WI38 (cell line): ENCODE data around the gene RNASET2.

Source experiments
- H3K4me3 ChIP-seq: 2 replicates; pipeline ENCODE4 v1.5.1; 2011; ENCODE audit warnings: low read depth, mild to moderate bottlenecking, control low read depth, low read length
- TF ChIP-seq, protein P1 (sequence below): IDR thresholded peaks from 2 replicates; pipeline ENCODE4 v1.5.1; 2012; ENCODE audit warnings: low read depth, mild to moderate bottlenecking, control low read depth, low read length

Gene RNASET2

DNA sequence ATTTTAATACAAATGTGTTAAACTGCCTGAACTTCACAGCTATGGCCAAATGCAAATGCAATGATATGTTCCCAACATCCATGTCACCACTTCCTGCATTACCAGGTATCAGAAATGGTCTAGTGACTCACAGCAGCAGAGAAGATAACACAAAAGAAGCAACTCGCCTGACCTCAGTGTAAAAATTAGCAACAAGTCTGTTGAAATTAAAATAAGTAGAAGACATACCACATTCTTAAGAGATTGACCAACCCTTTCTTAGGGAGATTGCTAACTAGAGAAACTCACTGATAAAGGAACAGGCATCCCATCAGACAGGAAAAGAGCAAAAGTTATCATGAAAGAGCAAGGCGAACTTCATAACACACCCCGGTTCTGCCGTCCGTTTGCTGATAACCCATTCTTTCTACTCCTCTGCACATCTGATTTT is 45.1 kb downstream of the RNASET2 start:
- H3K4me3 ChIP-seq = no peak overlapping the region
- TF ChIP-seq, protein P1, sequence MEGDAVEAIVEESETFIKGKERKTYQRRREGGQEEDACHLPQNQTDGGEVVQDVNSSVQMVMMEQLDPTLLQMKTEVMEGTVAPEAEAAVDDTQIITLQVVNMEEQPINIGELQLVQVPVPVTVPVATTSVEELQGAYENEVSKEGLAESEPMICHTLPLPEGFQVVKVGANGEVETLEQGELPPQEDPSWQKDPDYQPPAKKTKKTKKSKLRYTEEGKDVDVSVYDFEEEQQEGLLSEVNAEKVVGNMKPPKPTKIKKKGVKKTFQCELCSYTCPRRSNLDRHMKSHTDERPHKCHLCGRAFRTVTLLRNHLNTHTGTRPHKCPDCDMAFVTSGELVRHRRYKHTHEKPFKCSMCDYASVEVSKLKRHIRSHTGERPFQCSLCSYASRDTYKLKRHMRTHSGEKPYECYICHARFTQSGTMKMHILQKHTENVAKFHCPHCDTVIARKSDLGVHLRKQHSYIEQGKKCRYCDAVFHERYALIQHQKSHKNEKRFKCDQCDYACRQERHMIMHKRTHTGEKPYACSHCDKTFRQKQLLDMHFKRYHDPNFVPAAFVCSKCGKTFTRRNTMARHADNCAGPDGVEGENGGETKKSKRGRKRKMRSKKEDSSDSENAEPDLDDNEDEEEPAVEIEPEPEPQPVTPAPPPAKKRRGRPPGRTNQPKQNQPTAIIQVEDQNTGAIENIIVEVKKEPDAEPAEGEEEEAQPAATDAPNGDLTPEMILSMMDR = no peak

DNA sequence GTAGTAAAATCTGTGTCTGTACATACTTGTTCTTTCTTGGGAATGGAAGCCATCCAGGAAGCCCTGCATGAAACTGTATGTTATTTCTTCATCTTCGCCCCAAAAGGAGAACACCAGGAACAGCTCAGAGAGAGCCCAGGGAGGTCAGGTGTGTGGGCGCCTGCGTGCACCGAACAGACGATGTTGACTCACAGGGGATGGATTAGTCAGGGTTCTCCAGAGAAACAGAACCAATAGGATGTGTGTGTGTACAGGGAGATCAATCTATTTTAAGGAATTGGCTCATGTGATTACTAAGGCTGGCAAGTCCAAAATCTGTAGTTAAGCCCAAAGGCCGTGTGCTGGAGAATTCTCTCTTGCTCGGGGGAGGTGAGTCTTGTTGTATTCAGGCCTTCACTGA is 45.7 kb downstream of the RNASET2 start:
- TF ChIP-seq, protein P1 = no peak
- H3K4me3 ChIP-seq = no peak overlapping the region

DNA sequence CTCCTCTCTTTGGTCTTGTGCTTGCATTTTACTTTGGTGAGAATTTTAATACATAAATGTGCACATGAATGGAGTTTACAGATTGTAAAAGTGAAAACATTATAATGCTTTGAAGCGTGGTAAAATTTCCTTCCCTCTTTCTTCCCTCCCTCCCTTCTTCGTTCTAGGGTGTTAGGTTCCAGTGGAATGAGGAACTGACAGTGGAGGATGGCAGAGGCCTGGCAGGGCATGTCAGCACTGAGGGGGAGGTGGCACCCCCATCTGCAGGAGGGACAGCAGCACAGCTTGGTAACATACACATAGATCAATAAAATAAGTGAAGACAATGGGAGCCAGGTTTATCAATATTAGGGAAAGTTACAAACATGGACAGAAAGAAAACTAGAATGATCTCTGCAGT is 47.5 kb downstream of the RNASET2 start:
- H3K4me3 ChIP-seq = no peak overlapping the region
- TF ChIP-seq, protein P1 = no peak

DNA sequence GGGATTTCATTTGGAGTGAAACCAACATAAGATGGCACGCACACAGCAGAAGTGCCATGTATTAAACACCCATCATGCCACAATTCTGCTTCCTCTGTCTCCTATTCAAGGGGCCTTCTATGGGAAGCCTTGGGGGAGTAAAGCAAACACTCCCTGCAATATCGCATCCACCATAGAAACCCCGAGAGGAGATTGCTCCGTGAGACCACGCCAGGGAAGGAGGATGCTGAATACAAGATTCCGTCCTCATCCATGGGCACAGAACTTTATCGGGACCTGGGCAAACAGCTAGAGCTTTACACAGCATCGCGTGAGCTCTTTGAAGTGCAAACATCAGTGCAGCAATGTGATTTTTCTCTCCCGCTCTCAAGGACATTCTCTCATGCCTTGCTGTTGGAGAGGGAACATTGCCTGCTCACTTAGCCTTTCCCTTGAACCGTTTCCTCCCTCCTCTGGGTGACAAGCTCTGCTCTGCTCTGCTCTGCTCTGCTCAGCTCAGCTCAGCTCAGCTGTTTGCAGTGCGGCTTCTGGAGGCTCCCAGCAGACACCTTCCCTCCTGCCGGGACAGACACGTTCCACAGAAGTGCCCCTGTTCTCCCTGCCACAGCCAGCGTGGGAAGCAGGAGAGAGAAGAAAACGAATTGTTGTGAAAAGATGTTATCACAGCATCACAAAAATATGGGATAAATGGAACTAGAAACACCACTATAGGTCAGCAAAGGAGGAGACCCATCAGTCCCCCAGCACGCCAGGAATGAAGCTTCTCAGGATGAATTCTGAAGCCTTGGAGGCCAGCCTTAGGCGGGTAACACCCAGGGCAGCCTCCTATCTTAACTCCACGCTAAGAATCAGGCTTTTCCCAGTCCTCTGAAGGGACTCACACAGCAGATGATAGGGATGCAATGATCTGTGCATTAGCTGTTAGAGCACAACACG is 48.2 kb downstream of the RNASET2 start:
- no peak overlapping the region for H3K4me3 ChIP-seq
- TF ChIP-seq, protein P1 = no peak

DNA sequence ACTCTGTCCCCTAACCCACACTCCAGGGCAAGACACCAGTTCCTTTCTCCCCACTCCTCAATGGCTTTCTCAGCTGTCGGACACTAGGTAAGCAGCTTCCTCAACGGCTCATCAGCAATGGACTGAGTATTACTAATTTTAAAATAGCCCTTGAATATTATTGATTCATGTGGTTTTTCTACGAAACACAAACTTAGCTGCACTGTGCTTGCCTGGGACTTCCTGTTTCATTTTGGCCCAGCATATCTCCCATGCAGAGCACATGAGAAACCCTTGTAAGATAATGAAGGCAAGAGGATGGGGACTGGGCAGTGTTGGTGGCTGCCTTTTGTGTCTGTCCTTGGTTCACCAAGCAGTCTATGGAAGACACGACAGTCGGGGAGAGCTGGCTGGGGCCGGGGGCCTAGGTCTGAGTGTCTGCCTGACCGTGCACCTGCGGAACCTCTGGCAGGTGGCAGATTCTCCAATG is 48.9 kb downstream of the RNASET2 start:
- TF ChIP-seq, protein P1 = no peak
- H3K4me3 ChIP-seq = no peak overlapping the region

DNA sequence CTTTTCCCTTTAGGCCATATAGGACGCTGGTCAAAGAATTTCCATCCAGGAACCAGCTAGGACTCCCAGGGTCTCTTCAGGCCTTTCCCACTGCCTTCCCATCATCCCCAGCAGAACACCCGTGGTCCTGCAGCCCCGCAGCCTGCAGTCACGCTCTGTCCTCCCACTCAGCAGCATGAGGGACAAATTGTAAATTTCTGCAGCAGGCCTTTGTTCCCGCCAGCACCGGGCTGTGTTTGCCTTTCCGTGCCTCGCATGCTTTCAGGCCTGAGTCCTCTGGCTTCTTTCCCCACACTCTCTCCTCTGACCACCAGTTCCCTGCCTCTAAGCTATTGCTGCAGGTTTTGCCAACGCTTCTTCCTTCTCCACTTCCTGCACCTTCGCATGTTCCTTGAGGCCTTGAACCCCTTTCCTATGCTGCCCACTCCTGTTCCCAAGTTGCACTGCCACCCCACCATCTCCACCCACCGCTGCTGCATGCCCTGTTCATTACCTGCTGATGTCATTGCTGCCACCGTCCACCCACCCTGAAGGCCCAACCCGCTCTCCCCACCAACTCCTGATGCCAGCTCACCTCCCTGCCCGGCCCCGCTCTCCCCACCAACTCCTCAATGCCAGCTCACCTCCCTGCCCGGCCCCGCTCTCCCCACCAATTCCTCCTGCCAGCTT is 49.8 kb downstream of the RNASET2 start:
- TF ChIP-seq, protein P1 = no peak
- H3K4me3 ChIP-seq = no peak overlapping the region
